ENCODE measurements around the gene PKD1L1.

The PKD1L1 gene

DNA sequence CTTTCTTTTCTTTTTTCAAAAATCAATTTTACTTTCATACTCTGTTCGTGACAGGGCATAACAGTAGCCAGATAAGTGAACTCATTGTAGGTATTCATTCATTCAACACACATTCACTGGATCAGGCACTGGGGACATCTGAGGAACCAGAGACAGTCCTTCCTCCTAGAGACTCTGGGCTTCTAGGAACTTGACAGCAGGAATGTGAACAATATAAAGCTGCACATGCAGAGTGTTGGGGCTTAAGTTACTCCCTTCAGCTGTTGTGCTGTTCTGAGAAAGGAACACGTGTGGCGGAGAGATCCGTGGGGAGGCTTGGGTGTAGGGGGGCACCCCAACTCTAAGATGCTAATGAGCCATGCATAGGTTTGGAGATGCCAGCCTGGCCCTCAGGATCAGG lies 120.4 kb downstream of the PKD1L1 start:
- no peak overlapping the region for H3K4me3 ChIP-seq (ENCODE audit: low read depth, low read length)
- no peak overlapping the region for H3K9ac ChIP-seq (ENCODE audit: low read length)
- H3K27ac ChIP-seq (ENCODE audit: low read depth, low read length): no peak overlapping the region
- H3K4me1 ChIP-seq (ENCODE audit: control insufficient read depth, insufficient read depth, low read length): no peaks in the 10 kb centered on the region
- no peaks in the 10 kb centered on the region for H3K9me3 ChIP-seq (ENCODE audit: control insufficient read depth, insufficient read depth, low read depth, low read length)
- H3K27me3 ChIP-seq (ENCODE audit: control insufficient read depth, insufficient read depth, low read length): no peaks in the 10 kb centered on the region
- H3K36me3 ChIP-seq (ENCODE audit: control insufficient read depth, insufficient read depth, low read length): no peaks in the 10 kb centered on the region

DNA sequence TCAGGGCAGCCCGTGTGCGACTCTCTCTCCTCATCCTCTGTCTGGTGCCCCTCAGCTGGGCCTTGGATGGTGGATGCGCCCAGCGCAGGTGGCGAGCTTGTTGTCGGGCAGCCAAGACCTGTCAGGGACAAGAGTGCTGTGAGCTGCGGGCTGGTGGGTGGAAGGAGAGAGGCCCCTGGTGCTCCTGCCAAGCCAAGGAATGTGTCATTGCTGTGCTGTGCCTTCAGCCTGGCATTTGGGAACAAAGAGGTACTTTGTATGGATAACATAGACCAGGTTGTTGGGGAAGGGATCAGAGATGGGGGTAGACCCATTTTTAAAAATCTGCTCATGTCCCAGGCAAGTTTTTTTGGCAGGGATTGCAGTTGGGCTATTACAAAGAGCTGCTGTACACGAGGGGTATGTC lies 120.9 kb downstream of the PKD1L1 start:
- no peak overlapping the region for H3K9ac ChIP-seq (ENCODE audit: low read length)
- no peak overlapping the region for H3K4me3 ChIP-seq (ENCODE audit: low read depth, low read length)
- H3K36me3 ChIP-seq (ENCODE audit: control insufficient read depth, insufficient read depth, low read length): no peaks in the 10 kb centered on the region
- H3K4me1 ChIP-seq (ENCODE audit: control insufficient read depth, insufficient read depth, low read length): no peaks in the 10 kb centered on the region
- no peaks in the 10 kb centered on the region for H3K27me3 ChIP-seq (ENCODE audit: control insufficient read depth, insufficient read depth, low read length)
- H3K27ac ChIP-seq (ENCODE audit: low read depth, low read length): no peak overlapping the region
- H3K9me3 ChIP-seq (ENCODE audit: control insufficient read depth, insufficient read depth, low read depth, low read length): no peaks in the 10 kb centered on the region

DNA sequence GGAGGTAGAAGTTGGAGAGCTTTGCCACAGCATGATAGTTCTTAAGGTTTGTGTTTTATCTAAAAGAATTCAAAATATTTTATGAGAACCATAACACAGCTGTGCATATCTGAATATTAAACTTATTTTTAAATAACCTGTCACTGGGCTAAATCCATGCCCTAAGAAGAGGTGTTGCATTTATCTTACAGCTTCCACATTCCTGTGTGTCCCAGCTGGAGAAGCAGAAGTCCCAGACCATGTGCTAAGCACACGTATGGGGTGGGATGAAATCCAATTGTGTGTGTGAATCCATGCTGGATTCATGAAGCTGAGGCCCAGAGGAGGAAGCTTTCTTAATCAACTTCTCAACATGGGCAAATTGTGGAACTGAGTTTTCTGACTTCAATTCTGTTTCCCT lies 121.5 kb downstream of the PKD1L1 start:
- H3K36me3 ChIP-seq (ENCODE audit: control insufficient read depth, insufficient read depth, low read length): no peaks in the 10 kb centered on the region
- no peaks in the 10 kb centered on the region for H3K4me1 ChIP-seq (ENCODE audit: control insufficient read depth, insufficient read depth, low read length)
- H3K4me3 ChIP-seq (ENCODE audit: low read depth, low read length): no peak overlapping the region
- H3K27ac ChIP-seq (ENCODE audit: low read depth, low read length): no peak overlapping the region
- H3K27me3 ChIP-seq (ENCODE audit: control insufficient read depth, insufficient read depth, low read length): no peaks in the 10 kb centered on the region
- H3K9me3 ChIP-seq (ENCODE audit: control insufficient read depth, insufficient read depth, low read depth, low read length): no peaks in the 10 kb centered on the region
- H3K9ac ChIP-seq (ENCODE audit: low read length): no peak overlapping the region

DNA sequence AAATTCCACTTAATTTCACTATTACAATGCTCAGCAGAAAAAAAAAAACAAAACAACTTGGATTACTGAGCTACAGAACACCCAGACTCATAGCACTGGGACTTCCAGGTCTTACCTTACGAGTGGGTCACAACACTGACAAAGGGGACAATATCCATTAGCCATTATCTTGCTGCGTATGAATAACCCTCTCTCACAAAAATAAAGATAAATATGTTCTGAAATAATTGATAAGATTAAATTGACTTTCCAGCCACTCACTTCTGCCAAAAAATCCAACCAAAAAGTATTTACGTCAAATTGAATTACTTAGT lies 128.7 kb downstream of the PKD1L1 start:
- H3K9me3 ChIP-seq (ENCODE audit: control insufficient read depth, insufficient read depth, low read depth, low read length): no peaks in the 10 kb centered on the region
- H3K4me1 ChIP-seq (ENCODE audit: control insufficient read depth, insufficient read depth, low read length): peaks cover 10% of the 10 kb centered on the region; the same call in 1 of the 2 replicates
- no peaks in the 10 kb centered on the region for H3K36me3 ChIP-seq (ENCODE audit: control insufficient read depth, insufficient read depth, low read length)
- no peak overlapping the region for H3K27ac ChIP-seq (ENCODE audit: low read depth, low read length)
- H3K4me3 ChIP-seq (ENCODE audit: low read depth, low read length): no peak overlapping the region
- no peak overlapping the region for H3K9ac ChIP-seq (ENCODE audit: low read length)
- no peaks in the 10 kb centered on the region for H3K27me3 ChIP-seq (ENCODE audit: control insufficient read depth, insufficient read depth, low read length)

DNA sequence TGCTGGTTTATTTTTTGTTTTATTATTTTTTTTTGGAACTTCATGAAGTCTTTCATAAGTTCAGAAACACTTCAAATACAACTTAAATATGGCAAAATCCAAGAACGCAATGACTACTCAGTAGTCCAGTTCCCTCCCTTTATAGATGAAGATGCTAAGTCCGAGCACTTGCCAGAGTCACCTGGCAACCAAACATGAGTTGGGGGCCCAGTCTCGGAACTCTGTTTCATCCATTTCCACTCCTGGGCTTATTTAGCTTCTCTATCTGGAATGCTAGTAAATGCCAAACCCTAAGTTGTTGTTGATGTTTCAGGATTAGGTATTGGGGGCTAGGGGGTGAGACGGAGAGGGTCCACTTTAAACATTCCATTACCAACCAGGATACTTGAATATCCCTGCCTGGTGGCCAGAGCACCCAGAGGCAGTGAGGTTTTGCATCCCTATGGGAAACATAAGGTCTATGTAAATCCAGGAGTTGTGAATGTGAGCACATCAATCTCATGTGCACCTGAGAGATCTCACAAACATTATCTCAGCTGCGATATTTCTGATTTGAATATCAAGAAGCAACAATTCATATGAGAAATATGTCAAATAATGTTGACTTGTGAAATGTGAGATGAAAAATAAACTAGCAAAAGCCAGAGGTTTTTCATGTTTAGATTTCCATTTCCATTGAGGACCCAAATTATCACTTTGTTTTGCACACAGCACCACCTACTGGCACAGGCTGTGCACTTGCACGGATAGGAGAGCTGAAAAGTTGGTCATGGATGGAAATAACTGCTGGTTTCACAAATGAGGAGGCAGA lies 129.3 kb downstream of the PKD1L1 start:
- Histone ChIP-seq H3K27me3 (ENCODE audit: control insufficient read depth, insufficient read depth, low read length) (no peaks in the 10 kb centered on the region), H3K4me1 (ENCODE audit: control insufficient read depth, insufficient read depth, low read length) (peaks cover 10% of the 10 kb centered on the region; the same call in 1 of the 2 replicates), H3K4me3 (ENCODE audit: low read depth, low read length) (no peak overlapping the region), H3K36me3 (ENCODE audit: control insufficient read depth, insufficient read depth, low read length) (no peaks in the 10 kb centered on the region), H3K9ac (ENCODE audit: low read length) (no peak overlapping the region), H3K27ac (ENCODE audit: low read depth, low read length) (no peak overlapping the region), H3K9me3 (ENCODE audit: control insufficient read depth, insufficient read depth, low read depth, low read length) (no peaks in the 10 kb centered on the region)

DNA sequence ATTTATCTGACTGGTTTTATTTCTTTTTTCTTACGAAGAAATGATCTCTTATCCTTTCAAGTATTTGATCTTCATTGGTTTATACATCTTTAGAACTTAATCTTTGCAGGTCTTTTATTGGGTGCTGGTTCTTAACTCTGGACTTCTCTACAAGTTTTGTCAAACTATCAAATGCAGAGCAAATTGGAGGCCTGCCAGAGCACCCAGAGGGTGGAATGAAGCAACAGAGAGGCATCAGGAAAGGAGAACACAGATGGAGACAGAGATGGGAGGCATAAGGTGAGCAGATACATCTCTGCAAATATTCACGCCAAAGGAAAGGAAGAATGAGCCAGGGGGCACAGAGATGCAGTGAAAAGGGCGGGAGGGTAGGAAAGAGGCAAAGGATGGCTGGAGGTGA lies 130.3 kb downstream of the PKD1L1 start:
- H3K9ac ChIP-seq (ENCODE audit: low read length): no peak overlapping the region
- H3K9me3 ChIP-seq (ENCODE audit: control insufficient read depth, insufficient read depth, low read depth, low read length): no peaks in the 10 kb centered on the region
- H3K27ac ChIP-seq (ENCODE audit: low read depth, low read length): no peak overlapping the region

DNA sequence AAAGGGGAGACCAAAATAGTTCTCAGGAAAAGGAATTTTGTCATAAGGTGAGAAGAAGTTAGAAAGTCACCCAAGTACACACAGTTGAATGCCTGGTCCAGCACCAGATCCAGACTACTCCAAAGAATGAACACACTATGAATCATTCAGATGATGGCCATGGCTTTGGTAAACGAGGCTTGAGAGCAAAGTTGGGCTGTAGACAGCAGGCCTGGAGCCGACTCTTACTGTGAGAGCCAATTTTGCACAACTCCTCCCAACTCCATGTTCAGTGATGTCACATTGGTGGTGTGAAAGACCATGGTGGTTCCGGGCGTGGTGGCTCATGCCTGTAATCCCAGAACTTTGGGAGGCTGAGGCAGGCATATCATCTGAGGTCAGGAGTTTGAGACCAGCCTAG lies 131.6 kb downstream of the PKD1L1 start:
- H3K27me3 ChIP-seq (ENCODE audit: control insufficient read depth, insufficient read depth, low read length): no peaks in the 10 kb centered on the region
- no peak overlapping the region for H3K4me3 ChIP-seq (ENCODE audit: low read depth, low read length)
- H3K27ac ChIP-seq (ENCODE audit: low read depth, low read length): no peak overlapping the region
- H3K4me1 ChIP-seq (ENCODE audit: control insufficient read depth, insufficient read depth, low read length): peaks cover 10% of the 10 kb centered on the region; the same call in 1 of the 2 replicates
- H3K36me3 ChIP-seq (ENCODE audit: control insufficient read depth, insufficient read depth, low read length): no peaks in the 10 kb centered on the region
- no peak overlapping the region for H3K9ac ChIP-seq (ENCODE audit: low read length)
- no peaks in the 10 kb centered on the region for H3K9me3 ChIP-seq (ENCODE audit: control insufficient read depth, insufficient read depth, low read depth, low read length)

More for the DNA sequence above, 130.3 kb downstream of the PKD1L1 start:
- H3K27me3 ChIP-seq (ENCODE audit: control insufficient read depth, insufficient read depth, low read length): no peaks in the 10 kb centered on the region
- no peak overlapping the region for H3K4me3 ChIP-seq (ENCODE audit: low read depth, low read length)
- H3K36me3 ChIP-seq (ENCODE audit: control insufficient read depth, insufficient read depth, low read length): no peaks in the 10 kb centered on the region
- H3K4me1 ChIP-seq (ENCODE audit: control insufficient read depth, insufficient read depth, low read length): peaks cover 10% of the 10 kb centered on the region; the same call in 1 of the 2 replicates

DNA sequence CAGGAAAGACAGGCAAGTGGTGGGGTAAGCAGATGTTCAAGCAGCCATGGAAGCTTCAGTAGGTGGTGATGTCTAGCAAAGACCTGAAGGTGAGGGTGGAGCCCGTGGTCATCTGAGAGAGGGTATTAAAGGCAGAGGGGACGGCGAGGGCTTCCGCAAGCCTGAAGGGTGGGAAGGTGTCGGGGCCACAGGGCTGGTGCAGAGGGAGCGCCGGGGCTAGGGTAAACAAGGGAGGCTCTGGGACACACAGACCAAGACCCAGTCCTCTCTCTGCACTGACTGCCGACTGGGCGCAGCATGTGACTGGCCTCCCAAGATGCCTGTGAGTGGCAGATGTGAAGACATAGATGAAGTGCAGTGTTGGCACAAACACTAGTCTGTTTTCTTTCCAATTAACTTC lies 132.4 kb downstream of the PKD1L1 start:
- Histone ChIP-seq H3K9ac (ENCODE audit: low read length) (no peak overlapping the region), H3K4me3 (ENCODE audit: low read depth, low read length) (no peak overlapping the region), H3K36me3 (ENCODE audit: control insufficient read depth, insufficient read depth, low read length) (no peaks in the 10 kb centered on the region), H3K27ac (ENCODE audit: low read depth, low read length) (no peak overlapping the region), H3K27me3 (ENCODE audit: control insufficient read depth, insufficient read depth, low read length) (no peaks in the 10 kb centered on the region), H3K4me1 (ENCODE audit: control insufficient read depth, insufficient read depth, low read length) (peaks cover 10% of the 10 kb centered on the region; the same call in 1 of the 2 replicates), H3K9me3 (ENCODE audit: control insufficient read depth, insufficient read depth, low read depth, low read length) (no peaks in the 10 kb centered on the region)

DNA sequence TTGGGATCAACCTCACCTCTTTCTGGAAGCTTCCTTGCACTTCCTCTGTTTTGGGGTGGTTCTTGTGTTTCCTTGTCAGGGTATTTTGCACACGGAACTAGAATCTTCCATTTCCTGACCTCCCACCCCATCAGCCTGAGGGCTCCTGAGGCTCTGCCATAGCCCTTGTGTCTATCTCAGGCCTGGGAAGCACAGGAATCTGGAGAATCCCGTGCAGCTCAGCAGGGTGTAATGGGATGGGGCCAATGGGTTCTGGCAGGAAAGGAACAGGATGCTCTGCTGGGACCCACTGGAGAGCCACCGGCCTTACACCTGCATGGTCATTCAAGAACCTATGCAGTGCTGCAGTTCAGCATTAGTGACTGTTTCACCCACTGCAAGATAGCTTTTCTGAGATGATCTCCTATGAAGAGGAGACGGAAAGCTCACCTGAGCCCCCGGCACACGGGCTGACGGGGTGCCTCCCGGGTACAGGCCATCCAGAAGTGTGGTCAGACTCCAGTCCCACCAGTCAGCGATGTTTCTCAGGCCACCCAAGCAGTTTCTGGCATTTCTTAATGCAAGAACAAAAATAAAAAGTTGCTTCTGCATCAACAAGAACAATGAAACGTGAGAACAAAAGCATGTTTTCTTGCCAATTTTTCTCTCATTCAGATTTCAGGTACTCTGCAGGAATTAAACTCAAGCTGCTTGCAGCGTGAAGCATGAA lies 133.2 kb downstream of the PKD1L1 start:
- H3K27ac ChIP-seq (ENCODE audit: low read depth, low read length): no peak overlapping the region
- H3K4me1 ChIP-seq (ENCODE audit: control insufficient read depth, insufficient read depth, low read length): peaks cover 10% of the 10 kb centered on the region; the same call in 1 of the 2 replicates
- H3K9me3 ChIP-seq (ENCODE audit: control insufficient read depth, insufficient read depth, low read depth, low read length): no peaks in the 10 kb centered on the region
- H3K9ac ChIP-seq (ENCODE audit: low read length): no peak overlapping the region
- H3K4me3 ChIP-seq (ENCODE audit: low read depth, low read length): no peak overlapping the region
- no peaks in the 10 kb centered on the region for H3K36me3 ChIP-seq (ENCODE audit: control insufficient read depth, insufficient read depth, low read length)
- H3K27me3 ChIP-seq (ENCODE audit: control insufficient read depth, insufficient read depth, low read length): no peaks in the 10 kb centered on the region

DNA sequence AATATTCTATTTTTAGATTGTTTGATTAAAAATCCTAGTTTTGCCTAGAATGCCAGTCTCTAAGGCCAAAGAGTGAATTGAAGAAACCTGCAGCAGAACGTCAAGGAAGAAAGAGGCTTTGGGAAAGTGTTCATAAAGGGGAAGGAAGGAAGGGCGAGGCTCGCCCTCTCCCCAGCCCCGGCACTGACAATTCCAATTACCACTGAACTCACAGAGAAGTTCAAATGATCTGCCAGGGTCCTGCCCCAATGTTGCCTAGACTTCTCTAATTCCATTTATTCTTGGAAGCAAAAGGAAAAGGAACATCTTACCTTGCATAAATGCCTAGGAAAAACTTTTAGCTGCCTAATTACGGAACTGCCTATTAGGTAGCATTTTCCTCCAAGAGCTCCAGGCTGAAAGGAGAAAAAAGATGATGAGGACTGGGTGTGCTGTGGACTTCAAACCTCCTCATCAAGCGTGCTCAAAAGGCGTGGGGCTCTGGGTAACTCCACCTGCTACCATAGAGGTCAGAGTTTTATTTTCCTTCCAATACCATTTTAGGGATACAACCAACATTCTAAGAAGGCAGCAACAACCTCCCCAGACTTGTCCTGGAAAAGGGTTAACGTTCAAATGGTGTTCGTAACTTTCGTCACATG lies 134.5 kb downstream of the PKD1L1 start:
- Histone ChIP-seq H3K4me1 (ENCODE audit: control insufficient read depth, insufficient read depth, low read length) (0 out of 2 replicates have a peak, but pooled peaks cover 6% of the 10 kb centered on the region), H3K27ac (ENCODE audit: low read depth, low read length) (no peak overlapping the region), H3K4me3 (ENCODE audit: low read depth, low read length) (no peak overlapping the region), H3K9me3 (ENCODE audit: control insufficient read depth, insufficient read depth, low read depth, low read length) (no peaks in the 10 kb centered on the region), H3K9ac (ENCODE audit: low read length) (no peak overlapping the region), H3K36me3 (ENCODE audit: control insufficient read depth, insufficient read depth, low read length) (no peaks in the 10 kb centered on the region), H3K27me3 (ENCODE audit: control insufficient read depth, insufficient read depth, low read length) (no peaks in the 10 kb centered on the region)

All from HUES6 (cell line).